Neuronal stem cell (in vitro differentiated cells): Measurements from ENCODE around the gene NALCN.
A peak's percentile ranks its signal among the peaks of the same experiment; 100 is the strongest.

Experiments used
- DNase-seq: peaks from one replicate; pipeline ENCODE4 v3.0.0-alpha.2; 2013; ENCODE audit warnings: low spot score
- H2AFZ ChIP-seq: one replicate; pipeline ENCODE4 v1.6.1; 2013; ENCODE audit warnings: mild to moderate bottlenecking, low read length, inconsistent platforms
- H2AK5ac ChIP-seq: 2 replicates; pipeline ENCODE4 v1.6.1; 2013; ENCODE audit warnings: low read depth, mild to moderate bottlenecking, inconsistent platforms, low read length, moderate library complexity, mixed read lengths
- H2BK120ac ChIP-seq: 2 replicates; pipeline ENCODE4 v1.6.1; 2013; ENCODE audit warnings: low read depth, mild to moderate bottlenecking, inconsistent platforms, low read length, moderate library complexity, mixed read lengths
- H2BK12ac ChIP-seq: one replicate; pipeline ENCODE4 v1.6.1; 2013; ENCODE audit warnings: low read length, inconsistent platforms
- H2BK15ac ChIP-seq: 2 replicates; pipeline ENCODE4 v1.6.1; 2013; ENCODE audit warnings: mild to moderate bottlenecking, low read length, inconsistent platforms, mixed read lengths
- H2BK5ac ChIP-seq: one replicate; pipeline ENCODE4 v1.6.1; 2013; ENCODE audit warnings: inconsistent platforms, mild to moderate bottlenecking, low read length, moderate library complexity
- H3K14ac ChIP-seq: one replicate; pipeline ENCODE4 v1.6.1; 2013; ENCODE audit warnings: low read length, inconsistent platforms
- H3K18ac ChIP-seq: 2 replicates; pipeline ENCODE4 v1.6.1; 2013; ENCODE audit warnings: low read length, inconsistent platforms
- H3K23ac ChIP-seq: 2 replicates; pipeline ENCODE4 v1.6.1; 2013; ENCODE audit warnings: low read depth, mild to moderate bottlenecking, mixed read lengths, low read length, inconsistent platforms; ENCODE audit not compliant: poor library complexity
- H3K27ac ChIP-seq: replicated peaks from 3 replicates; pipeline ENCODE4 v1.5.1; 2013; ENCODE audit warnings: low read length, inconsistent platforms
- H3K27me3 ChIP-seq, 3 experiments: 2 replicates each; pipeline ENCODE4 v1.6.1; 2013; ENCODE audit warnings: low read length in 3 of 3, mild to moderate bottlenecking in 2 of 3, inconsistent platforms in 1 of 3, low read depth in 1 of 3, mixed read lengths in 1 of 3, moderate library complexity in 1 of 3; ENCODE audit not compliant: control insufficient read depth in 3 of 3, insufficient read depth in 3 of 3
- H3K36me3 ChIP-seq, 2 donors: replicated peaks in 1 of 2; 2 replicates each; pipeline ENCODE4 v1.6.1; 2013; ENCODE audit warnings: low read length in 2 of 2; ENCODE audit not compliant: control insufficient read depth in 2 of 2, insufficient read depth in 2 of 2
- H3K4ac ChIP-seq: 2 replicates; pipeline ENCODE4 v1.6.1; 2013; ENCODE audit warnings: inconsistent platforms, mild to moderate bottlenecking, low read length, moderate library complexity
- H3K4me1 ChIP-seq, 2 donors: 1 replicate in 1 of 2; 2 replicates in 1 of 2; pipeline ENCODE4 v1.6.1; 2013; ENCODE audit warnings: low read length in 2 of 2, low read depth in 1 of 2; ENCODE audit not compliant: control insufficient read depth in 2 of 2, insufficient read depth in 1 of 2
- H3K4me2 ChIP-seq: one replicate; pipeline ENCODE4 v1.6.1; 2013; ENCODE audit warnings: mild to moderate bottlenecking, low read length, inconsistent platforms; ENCODE audit not compliant: insufficient read depth, poor library complexity, severe bottlenecking
- H3K4me3 ChIP-seq, 2 donors: 2 replicates each; pipeline ENCODE4 v1.5.1; 2013; ENCODE audit warnings: low read length in 2 of 2, mild to moderate bottlenecking in 2 of 2, inconsistent platforms in 1 of 2, moderate library complexity in 1 of 2
- H3K79me1 ChIP-seq: one replicate; pipeline ENCODE4 v1.6.1; 2013; ENCODE audit warnings: low read depth, mild to moderate bottlenecking, inconsistent platforms, low read length, moderate library complexity
- H3K9ac ChIP-seq: one replicate; pipeline ENCODE4 v1.6.1; 2013; ENCODE audit warnings: mild to moderate bottlenecking, low read depth, low read length, inconsistent platforms; ENCODE audit not compliant: poor library complexity
- H3K9me3 ChIP-seq, 2 donors: replicated peaks in 1 of 2; 2 replicates each; pipeline versions ENCODE3 to v1.6.1; 2013; ENCODE audit warnings: low read length in 2 of 2, mild to moderate bottlenecking in 2 of 2, inconsistent platforms in 1 of 2, low read depth in 1 of 2, mixed read lengths in 1 of 2, moderate library complexity in 1 of 2; ENCODE audit not compliant: control insufficient read depth in 2 of 2, insufficient read depth in 1 of 2
- H4K8ac ChIP-seq: one replicate; pipeline ENCODE4 v1.6.1; 2013; ENCODE audit warnings: low read depth, mild to moderate bottlenecking, inconsistent platforms, low read length, moderate library complexity
- H4K91ac ChIP-seq: one replicate; pipeline ENCODE4 v1.6.1; 2013; ENCODE audit warnings: low read length, low read depth, mild to moderate bottlenecking, inconsistent platforms; ENCODE audit not compliant: poor library complexity
- WGBS, 2 donors: extraction: QIAGEN DNeasy Blood & Tissue Kit; methylation state at CpG; one replicate each; pipeline ENCODE4 v1.1.7; 2013; ENCODE audit warnings: missing lambda C conversion rate in 2 of 2, mixed read lengths in 1 of 2; ENCODE audit not compliant: insufficient read length in 2 of 2, insufficient replicate concordance in 1 of 2; ENCODE audit errors: extremely low coverage in 2 of 2; 5-methylcytosine and 5-hydroxymethylcytosine counted together

The NALCN gene

DNA sequence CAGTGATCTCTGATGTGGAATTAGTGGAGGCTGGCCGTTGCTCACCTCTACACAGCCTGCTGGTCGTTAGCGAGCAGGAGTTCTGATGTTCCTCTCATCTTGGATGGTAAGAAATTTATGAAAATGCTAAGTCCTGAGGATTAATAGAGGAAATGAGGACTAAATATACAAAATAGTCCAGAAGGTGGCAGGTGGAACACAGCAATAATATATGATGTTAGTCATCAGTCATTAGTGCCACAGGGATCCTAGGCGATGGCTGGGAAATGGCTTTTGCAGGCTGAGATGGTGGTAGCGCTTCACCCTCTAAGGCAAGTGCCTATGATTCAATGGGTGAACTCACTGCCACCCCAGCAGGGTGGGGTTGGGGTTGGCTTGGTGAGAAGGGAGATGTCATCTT lies 403.1 kb downstream of the NALCN start:
- WGBS, 2 donors, result no CpG with 5 or more reads among the region's 5 CpGs
- Histone ChIP-seq H3K4me2 (no peak overlapping the region), H2AK5ac (no peak overlapping the region)

GRCh38 chr13:101010100-101010499 lies 406.2 kb downstream of the NALCN start:
- no peaks in the 10 kb centered on the region for H3K9me3 ChIP-seq
- H4K8ac ChIP-seq, result no peak overlapping the region
- H4K91ac ChIP-seq, result no peak overlapping the region
- no peak overlapping the region for H2AK5ac ChIP-seq
- no peak for DNase-seq
- no peaks in the 10 kb centered on the region for H3K36me3 ChIP-seq
- H3K4me3 ChIP-seq, result no peak overlapping the region
- H2BK120ac ChIP-seq, result no peak overlapping the region
- no peak overlapping the region for H3K27ac ChIP-seq
- no peak overlapping the region for H3K4me2 ChIP-seq
- H2BK12ac ChIP-seq, result no peak overlapping the region
- H3K27me3 ChIP-seq, result no peaks in the 10 kb centered on the region
- no peak overlapping the region for H3K18ac ChIP-seq
- H2BK15ac ChIP-seq, result no peak overlapping the region
- no peak overlapping the region for H3K9ac ChIP-seq
- H2BK5ac ChIP-seq, result no peak overlapping the region
- no peak overlapping the region for H2AFZ ChIP-seq
- no peaks in the 10 kb centered on the region for H3K4me1 ChIP-seq
- no peaks in the 10 kb centered on the region for H3K79me1 ChIP-seq
- H3K4ac ChIP-seq, result no peak overlapping the region
- H3K14ac ChIP-seq, result no peak overlapping the region
- no peak overlapping the region for H3K23ac ChIP-seq
- no CpG with 5 or more reads among the region's 2 CpGs for WGBS, 2 donors

More for the DNA sequence above, 403.1 kb downstream of the NALCN start:
- Histone ChIP-seq H3K27me3 (no peaks in the 10 kb centered on the region), H3K23ac (no peak overlapping the region), H3K18ac (no peak overlapping the region), H3K4ac (no peak overlapping the region), H4K8ac (peak overlapping the region; percentile 50), H2BK15ac (no peak overlapping the region), H3K27ac (no peak overlapping the region), H2BK5ac (no peak overlapping the region), H3K36me3 (no peaks in the 10 kb centered on the region), H2BK120ac (no peak overlapping the region), H3K14ac (no peak overlapping the region), H3K79me1 (no peaks in the 10 kb centered on the region), H2AFZ (no peak overlapping the region), H3K9ac (no peak overlapping the region), H2BK12ac (no peak overlapping the region), H3K9me3 (no peaks in the 10 kb centered on the region), H3K4me3 (no peak overlapping the region), H3K4me1 (peaks cover 4 to 12% of the 10 kb centered on the region in 2 donors), H4K91ac (no peak overlapping the region)
- DNase-seq, result no peak

- H3K23ac ChIP-seq, result no peak overlapping the region
- no peaks in the 10 kb centered on the region for H3K79me1 ChIP-seq
- H3K4me3 ChIP-seq, result no peak overlapping the region
- no peak overlapping the region for H4K91ac ChIP-seq
- DNase-seq, result no peak
- H3K27ac ChIP-seq, result no peak overlapping the region
- H2BK12ac ChIP-seq, result no peak overlapping the region
- H3K9me3 ChIP-seq, result no peaks in the 10 kb centered on the region
- H2BK120ac ChIP-seq, result no peak overlapping the region
- H3K18ac ChIP-seq, result no peak overlapping the region
- H3K4ac ChIP-seq, result no peak overlapping the region
- no peak overlapping the region for H3K9ac ChIP-seq
- H4K8ac ChIP-seq, result no peak overlapping the region
- no peaks in the 10 kb centered on the region for H3K4me1 ChIP-seq
- H2AFZ ChIP-seq, result no peak overlapping the region
- H3K14ac ChIP-seq, result no peak overlapping the region
- no peak overlapping the region for H2BK5ac ChIP-seq
- no peak overlapping the region for H3K4me2 ChIP-seq
- H3K27me3 ChIP-seq, result no peaks in the 10 kb centered on the region
- H3K36me3 ChIP-seq, result no peaks in the 10 kb centered on the region
- H2AK5ac ChIP-seq, result no peak overlapping the region
- WGBS, 2 donors, result no CpG with 5 or more reads among the region's 2 CpGs
- no peak overlapping the region for H2BK15ac ChIP-seq
Observed at GRCh38 chr13:101007245-101007644, 409.1 kb downstream of the NALCN start.
